Hematopoietic multipotent progenitor cell (in vitro differentiated cells): ENCODE results near the gene PPARGC1A. TPM values are rescaled to one million over a fixed set of nuclear protein-coding genes. Genes with fewer than 3 reads are reported as not detected.

Source experiments
- DNase-seq, 3 donors: peaks; one replicate each; pipeline ENCODE4 v3.0.0-alpha.2; 2011 to 2015; ENCODE audit warnings: low read depth in 2 of 3, low spot score in 2 of 3
- total RNA-seq: library from RNA; depleted of rRNA; stranded (reverse); fragments of >200 nt; gene quantifications from one replicate; pipeline ENCODE4 v1.2.3, GENCODE V29; 2012

PPARGC1A gene
- total RNA-seq, 1 donor = not detected

DNA sequence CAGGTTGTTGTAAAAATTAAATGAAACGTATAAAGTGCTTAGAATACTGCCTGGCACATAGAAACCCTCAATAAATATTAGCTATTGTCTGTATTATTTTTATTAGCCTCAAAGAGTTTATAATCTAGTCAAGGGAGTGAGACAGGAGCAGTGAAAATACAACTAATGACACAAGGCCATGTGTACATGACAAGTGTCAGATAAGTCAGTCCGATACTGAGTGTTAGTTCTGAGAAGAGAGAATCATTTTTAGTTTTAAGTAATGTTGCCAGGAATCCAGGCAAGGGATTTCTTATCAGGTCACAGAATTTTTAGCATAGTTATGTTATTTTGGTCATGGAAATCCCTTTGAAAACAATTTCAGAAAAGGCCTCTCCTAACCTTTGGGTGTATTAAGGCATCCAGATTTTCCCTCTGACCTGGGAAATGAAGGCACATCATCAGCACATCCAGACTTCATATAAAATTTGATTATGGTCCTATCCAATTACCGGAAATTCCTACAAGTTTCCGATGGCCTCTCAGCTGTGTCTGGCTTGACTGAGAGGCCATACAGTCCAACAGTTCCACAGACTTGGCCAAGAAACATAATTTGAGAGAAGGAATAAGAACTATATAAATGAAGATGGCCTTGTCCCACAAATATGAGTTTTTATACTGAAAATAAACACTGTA lies 35.7 kb downstream of the PPARGC1A start:
- no peak for DNase-seq

- DNase-seq = no peak
Observed at GRCh38 chr4:23851464-23851863, 38.4 kb downstream of the PPARGC1A start.

DNA sequence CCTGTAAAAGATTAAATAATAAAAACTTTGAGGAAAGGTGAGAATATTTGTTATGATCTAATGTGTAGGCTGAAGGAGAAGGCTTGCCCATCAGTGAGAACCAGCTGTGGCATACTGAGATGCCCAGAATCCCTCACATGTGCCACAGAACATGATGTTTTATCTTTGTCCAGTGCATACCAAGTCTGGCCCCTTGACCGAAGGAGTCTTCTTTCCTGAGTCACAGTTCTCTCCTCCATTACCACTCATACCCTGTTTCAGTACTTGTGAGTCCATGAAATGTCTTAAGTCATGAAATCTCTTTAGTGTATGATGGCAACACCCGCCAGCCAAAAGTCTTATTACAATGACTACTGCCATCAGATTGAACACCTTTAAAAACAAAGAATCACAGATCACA lies 42.7 kb downstream of the PPARGC1A start:
- no peak for DNase-seq

GRCh38 chr4:23844961-23845360 lies 44.9 kb downstream of the PPARGC1A start:
- DNase-seq = no peak

DNA sequence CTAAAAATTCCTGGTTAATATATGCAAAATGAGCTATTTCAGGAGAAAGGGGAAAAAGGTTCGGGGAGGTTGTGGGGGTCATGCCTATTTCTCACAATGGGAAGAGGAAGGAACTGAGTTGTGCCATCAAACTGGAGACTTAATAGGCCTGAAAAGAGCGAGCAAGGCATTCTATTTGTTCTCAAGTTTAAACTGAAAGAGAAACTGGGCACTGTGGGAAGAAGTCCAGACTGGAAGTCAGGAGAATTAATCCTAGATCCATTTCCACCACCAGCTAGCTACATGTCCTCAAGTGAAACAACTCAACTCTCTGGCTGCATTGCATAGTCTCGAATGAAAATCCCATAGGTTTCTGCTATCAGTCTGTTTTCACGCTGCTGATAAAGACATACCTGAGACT lies 50.6 kb downstream of the PPARGC1A start:
- no peak for DNase-seq

- DNase-seq = no peak
Observed at GRCh38 chr4:23838607-23839006, 51.2 kb downstream of the PPARGC1A start.

- no peak for DNase-seq
Observed at GRCh38 chr4:23838131-23838530, 51.7 kb downstream of the PPARGC1A start.

- no peak for DNase-seq
Observed at GRCh38 chr4:23837371-23837770, 52.5 kb downstream of the PPARGC1A start.

- DNase-seq = no peak
Observed at GRCh38 chr4:23835774-23836478, 53.9 kb downstream of the PPARGC1A start.

DNA sequence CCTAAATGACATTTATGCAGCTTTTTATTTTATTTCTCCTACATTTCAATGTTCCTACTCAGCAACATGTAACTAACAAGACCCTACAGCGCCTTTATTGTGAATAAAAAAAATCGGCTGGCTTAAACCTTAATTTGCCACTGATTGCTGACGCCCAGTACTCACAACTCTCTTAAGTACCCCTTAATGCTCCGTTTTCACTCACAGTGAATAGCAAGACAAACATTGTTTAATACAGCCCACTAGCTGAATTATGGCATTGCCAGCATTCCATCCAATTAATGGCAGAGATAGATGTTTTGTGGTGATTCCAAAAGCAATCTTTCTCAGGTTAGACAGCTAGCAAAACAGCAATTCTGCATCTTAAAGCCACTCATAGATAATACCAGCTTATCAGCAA lies 61.1 kb downstream of the PPARGC1A start:
- DNase-seq = no peak

GRCh38 chr4:23828020-23828715 lies 61.7 kb downstream of the PPARGC1A start:
- no peak for DNase-seq

- DNase-seq = no peak
Observed at GRCh38 chr4:23822181-23822580, 67.7 kb downstream of the PPARGC1A start.

DNA sequence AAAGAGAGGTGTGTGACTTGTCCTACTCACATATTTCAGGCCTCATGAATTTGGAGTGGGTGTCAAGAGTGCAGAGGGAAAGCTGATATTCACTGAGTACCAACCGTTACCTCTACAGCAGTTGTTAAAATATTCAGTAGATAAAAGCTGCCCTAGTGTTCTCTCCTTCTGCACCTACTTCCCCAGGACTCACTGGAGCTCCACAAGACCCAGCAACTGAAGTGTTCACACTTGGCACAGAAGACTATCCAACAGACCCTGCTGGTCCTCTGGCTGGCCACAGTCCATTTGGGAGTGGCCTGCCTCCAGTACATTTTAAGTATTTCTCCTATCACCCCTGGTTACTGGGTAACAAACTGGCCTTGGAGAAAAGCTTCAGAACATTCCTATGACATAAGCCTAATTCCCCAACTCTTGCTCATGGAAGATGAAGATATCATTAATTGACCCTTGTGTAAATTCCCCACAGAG lies 70.8 kb downstream of the PPARGC1A start:
- no peak for DNase-seq

DNA sequence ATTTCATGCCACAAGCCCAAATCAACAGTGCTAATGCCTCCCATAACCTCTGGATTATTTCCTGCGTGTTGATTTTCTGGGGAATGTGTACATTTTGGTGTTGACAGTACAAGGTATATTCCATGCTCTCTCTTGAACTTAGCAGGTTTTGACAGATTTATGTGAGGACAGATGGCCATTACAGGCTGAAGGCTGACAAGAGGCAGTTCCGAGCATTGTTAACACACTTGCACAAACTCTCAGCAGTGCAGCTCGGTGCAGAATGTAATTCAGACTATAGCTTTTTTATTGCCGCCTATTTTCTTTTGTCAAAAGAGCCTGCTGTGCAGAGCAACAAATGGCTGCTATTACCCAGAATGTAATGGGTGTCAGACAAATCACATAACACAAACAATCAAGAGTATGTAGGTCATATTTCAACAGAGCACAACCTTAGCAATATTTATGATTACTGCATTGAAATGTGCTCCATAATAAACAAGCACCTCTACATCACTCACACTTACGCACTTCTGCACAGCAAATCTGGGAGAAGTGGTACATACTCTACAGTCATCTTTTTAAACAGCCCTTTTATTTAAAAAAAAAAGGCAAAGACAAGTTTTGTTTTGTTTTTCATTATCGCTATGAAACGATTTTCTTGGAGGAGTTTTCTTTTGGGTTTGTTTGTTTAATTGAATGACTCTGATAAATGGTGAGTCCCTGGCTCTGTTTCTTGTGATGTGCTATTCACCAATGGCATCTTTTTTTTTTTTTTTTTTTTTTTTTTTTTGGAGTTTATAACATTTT lies 71.6 kb downstream of the PPARGC1A start:
- no peak for DNase-seq

DNA sequence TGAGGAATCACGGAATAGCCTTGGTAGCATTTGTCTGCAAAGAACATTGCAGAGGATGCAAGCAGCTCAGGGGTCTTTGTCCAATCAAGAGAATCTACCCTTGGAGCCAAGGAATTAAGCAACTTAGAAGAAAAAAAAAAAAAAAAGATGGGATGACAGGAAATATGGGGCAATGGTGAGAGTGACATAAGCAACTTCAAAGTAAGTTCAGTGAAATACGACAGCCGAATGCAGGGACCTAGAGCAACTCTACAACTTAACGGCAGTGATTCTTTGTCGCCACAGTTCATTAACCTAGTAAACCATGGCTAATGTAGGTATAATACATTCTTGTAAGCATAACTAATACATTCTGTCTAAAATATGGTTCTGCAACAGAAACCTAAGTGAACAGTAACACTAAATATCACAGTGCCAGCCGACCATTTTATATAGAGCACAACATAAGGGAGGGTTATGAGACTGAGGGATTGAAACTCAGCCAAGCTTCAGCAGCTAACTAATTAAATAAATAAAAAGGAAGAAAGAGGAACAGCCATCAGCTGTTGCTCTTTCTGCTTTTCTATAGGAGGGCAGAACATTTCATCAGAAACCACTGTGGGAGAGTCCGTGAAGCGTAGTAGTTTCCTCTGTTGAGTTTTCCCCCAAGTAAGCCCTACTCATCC lies 74.7 kb downstream of the PPARGC1A start:
- DNase-seq = no peak

DNA sequence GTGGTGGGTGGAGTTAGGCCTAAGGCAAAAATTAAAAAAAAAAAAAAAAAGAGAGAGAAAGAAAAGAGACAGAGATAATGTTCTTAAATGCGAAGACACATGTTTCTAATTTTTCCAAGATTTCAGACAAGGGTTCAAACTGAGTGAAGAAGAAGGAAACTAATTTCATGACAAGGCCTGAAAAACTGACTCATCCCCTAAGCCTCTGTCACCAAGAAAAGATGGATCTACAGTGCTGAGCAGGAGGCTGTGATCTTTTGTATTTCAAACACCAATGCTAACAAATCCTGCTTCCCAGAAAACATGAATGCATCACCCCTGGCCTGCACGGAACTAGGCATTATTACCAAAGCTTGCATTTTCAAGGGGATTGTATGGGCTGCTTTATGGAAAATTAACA lies 75.3 kb downstream of the PPARGC1A start:
- DNase-seq = no peak

- no peak for DNase-seq
Observed at GRCh38 chr4:23811161-23811560, 78.7 kb downstream of the PPARGC1A start.

GRCh38 chr4:23805450-23805851 lies 84.4 kb downstream of the PPARGC1A start:
- no peak for DNase-seq

DNA sequence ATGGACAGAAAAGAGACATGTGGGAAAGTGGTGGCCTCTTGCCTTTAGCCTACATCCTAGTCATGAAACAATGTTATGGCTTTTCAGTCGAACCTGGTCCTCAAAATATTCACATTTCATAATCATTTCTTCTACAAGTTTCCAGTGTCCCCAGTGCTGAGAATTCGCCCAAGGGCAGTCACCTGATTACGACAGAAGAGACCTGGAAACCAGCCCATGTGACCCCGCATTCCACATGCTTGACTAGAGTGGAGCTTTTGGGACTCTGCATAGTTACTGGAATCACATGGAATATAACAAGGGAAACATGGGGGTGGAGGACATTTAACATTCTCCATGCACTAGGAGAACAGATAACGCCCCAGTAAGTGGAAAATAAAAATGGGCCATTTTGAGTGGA lies 100.1 kb downstream of the PPARGC1A start:
- no peak for DNase-seq

GRCh38 chr4:23788460-23788859 lies 101.4 kb downstream of the PPARGC1A start:
- peak in 1 of 3 donors; percentile 5 for DNase-seq
